Activated effector memory CD4-positive, alpha-beta T cell treated with Interleukin-2 at 50 U/mL for 16 hours (primary cell): ENCODE results near the gene C20orf202.
"Not testable (repeated sequence)": the region's sequence is repeated elsewhere in the genome, so short reads cannot be mapped to it uniquely, and the experiment has no call there.

ENCODE experiments used
- DNase-seq: peaks from one replicate; pipeline ENCODE4 v3.0.0-alpha.2; 2020

C20orf202 gene

GRCh38 chr20:1209447-1210387 is 6.5 kb downstream of the C20orf202 start:
- no peak for DNase-seq

DNA sequence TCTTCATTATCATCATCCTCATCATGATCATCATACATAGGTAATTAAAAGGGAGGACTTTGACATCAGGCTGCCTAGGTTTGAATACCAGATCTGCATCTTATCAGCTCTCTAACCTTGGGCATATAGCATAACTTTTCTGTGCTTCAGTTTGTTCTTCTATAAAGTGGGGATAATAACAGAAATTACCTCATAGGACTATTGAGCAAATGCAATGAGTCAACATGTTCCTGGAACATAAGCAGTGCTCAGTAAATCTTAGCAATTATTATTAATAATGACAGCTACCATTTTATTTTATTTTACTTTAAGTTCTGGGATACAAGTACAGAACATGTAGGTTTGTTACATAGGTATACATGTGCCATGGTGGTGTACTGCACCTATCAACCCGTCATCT is 7.2 kb downstream of the C20orf202 start:
- no peak for DNase-seq

GRCh38 chr20:1212023-1212422 is 8.8 kb downstream of the C20orf202 start:
- DNase-seq: no peak

- DNase-seq: peak; percentile 47
These were observed 9.5 kb downstream of the C20orf202 start for GRCh38 chr20:1212607-1213396.

GRCh38 chr20:1214838-1215261 is 11.6 kb downstream of the C20orf202 start:
- DNase-seq: no peak

DNA sequence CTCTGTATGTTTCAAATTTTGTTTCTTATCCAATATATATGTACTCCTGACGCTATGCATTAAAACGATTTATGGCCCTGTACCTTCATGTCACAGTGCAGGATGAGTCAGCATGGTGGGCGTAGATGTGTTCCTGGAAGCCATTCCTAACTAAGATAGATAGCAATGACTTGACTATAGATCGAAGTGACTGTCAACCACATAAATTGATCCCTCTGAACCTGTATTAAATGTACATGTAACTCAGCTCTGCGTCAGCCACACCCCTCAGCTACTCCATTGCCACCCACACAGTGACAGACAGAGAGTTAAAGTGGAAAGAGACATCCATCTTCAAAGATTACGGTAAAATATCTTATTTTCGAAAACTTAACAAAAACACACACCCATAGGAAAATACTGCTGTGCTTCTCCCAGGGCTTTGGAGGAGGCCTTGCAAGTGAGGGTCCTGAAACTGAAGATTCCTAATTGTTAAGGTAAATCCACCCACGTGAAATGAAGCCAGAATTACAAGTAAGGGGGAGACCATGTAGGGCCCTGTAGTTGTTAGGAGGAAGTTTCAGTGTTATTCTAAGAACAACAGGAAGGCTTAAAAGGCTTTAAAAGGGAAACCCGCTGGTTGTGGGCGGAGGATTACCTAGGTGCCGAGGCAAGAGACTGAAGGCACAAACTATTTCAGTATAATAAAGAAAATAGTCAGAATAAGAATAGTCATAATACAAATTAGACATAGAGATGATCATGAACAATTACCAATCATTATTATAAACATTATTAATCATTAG is 12.3 kb downstream of the C20orf202 start:
- no peak for DNase-seq

- DNase-seq: not testable (repeated sequence)
These were observed 13.5 kb downstream of the C20orf202 start for GRCh38 chr20:1216527-1217427.

GRCh38 chr20:1222750-1223149 is 19.5 kb downstream of the C20orf202 start:
- DNase-seq: not testable (repeated sequence)

DNA sequence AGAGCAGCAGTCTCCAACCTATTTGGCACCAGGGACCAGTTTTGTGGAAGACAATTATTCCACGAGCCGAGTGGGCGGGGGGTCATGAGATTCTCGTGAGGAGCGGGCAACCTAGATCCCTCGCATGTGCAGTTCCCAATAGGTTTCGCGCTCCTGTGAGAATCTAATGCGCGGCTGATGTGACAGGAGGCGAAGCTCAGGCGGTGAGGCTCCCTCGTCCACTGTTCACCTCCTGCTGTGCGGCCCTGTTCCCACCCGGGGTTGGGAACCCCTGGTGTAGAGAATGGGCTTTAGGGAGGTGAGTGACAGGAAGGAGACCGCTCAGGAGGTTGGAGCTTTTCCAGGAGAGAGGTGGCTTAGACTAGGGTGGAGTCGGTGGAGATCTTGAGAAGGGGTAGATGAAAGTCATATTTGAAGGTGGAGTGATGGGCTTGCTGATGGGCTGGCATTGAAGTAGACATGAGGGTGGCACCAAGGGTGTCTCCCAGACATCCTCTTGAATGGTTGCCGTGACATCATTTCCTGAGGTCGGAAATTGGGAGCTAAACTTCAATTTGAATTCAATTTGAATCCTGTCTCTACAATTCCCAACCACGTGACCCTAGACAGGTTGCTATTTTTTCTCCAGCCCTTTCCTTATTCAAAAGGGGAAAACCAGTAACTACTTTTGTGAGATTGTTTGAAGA is 21.1 kb downstream of the C20orf202 start:
- DNase-seq: no peak

DNA sequence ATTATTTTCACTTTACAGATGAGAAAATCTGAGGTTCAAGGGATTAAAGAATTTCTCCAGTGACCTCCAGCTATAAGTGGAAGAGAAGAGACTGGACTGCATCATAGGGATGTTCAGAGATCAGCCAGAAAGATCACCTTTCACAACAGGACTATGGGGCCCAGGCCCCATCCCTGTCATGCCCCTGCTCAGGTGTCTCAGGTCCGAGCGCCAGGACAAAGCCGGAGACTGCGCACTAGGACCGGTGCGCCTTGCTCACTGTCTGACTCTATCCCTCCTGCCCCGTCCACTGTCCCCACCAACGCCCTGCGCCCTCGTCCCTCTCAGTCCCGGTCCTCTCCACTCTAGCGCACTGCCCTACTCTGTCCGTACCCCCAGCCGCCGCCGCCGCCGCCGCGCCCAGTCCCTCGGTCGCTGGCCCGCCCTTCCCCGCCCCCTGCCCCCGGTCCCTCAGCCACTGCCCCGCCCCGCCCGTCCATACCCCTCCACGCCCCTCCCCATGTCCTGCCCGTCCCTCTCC is 22.1 kb downstream of the C20orf202 start:
- no peak for DNase-seq

- DNase-seq: peak; percentile 59
These were observed 22.8 kb downstream of the C20orf202 start, which contains the start of gene RAD21L1 for GRCh38 chr20:1225783-1226654. Gene RAD21L1 (plus strand): TSS chr20:1226044. CDS start chr20:1228454, 2,410 bp downstream.

DNA sequence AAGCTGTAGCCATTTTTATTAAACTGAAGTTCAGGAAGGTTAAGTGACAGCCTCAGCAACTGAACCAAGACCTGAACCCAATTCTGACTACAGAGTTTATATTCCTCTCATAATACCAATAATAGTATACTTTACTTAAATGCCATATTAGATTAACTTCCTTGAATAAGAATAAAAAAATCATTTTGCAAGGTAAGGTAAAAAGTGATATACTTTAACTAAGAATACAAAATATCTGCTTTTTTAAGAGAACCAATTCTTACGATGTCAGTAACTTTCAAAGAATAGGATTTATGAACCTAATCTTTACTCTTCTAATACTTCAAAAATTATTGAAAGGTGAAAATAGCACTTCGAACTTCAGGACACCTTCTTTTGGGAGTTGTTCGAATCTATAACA is 26.3 kb downstream of the C20orf202 start:
- no peak for DNase-seq

- no peak for DNase-seq
These were observed 29.2 kb downstream of the C20orf202 start for GRCh38 chr20:1232286-1233111.

DNA sequence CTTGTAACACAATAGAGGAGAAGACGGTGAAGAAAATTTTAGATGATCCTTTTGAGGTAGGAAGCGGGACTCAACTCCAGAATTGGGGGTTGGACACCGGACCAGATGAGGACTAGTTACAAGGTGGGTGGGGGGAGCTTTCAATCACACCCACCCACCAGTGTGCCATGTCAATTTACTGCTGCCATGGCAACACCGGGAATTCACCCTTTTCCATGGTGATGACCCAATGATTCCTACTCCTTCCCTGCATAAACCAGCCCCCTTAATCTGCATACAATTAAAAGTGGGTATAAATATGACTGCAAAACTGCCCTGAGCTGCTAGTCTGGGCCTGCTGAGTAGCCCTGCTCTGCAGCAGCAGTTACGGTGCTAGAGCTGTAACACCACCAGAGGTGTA is 37.3 kb downstream of the C20orf202 start:
- no peak for DNase-seq

- no peak for DNase-seq
These were observed 38.2 kb downstream of the C20orf202 start for GRCh38 chr20:1241456-1241855.

GRCh38 chr20:1242099-1242498 is 38.8 kb downstream of the C20orf202 start:
- DNase-seq: no peak

- DNase-seq: no peak
These were observed 39.3 kb downstream of the C20orf202 start for GRCh38 chr20:1242530-1242929.

DNA sequence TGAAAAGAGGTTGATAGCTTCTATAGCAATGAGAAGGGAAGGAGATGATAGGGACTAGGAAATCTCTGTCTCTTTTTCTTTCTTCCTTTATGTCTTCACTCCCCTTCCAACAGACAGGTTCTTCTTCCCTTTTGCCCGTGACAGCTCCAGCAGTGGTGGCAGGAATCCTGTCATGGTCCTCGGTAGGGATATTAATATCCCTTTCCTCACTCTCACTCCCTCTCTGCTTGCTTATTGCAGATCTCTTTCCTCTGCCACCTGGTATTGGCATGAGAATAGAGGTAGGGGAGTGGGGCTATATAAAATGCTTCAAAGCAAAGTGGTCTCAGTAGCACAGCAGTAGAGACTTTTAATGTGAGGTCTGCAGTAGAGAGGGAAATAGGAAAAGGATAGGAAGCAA is 42.3 kb downstream of the C20orf202 start:
- no peak for DNase-seq

GRCh38 chr20:1247689-1248088 is 44.4 kb downstream of the C20orf202 start:
- DNase-seq: no peak
